ENCODE measurements around the gene PDE1C.
"Not testable (repeated sequence)": the region's sequence is repeated elsewhere in the genome, so short reads cannot be mapped to it uniquely, and the experiment has no call there.

Gene PDE1C

DNA sequence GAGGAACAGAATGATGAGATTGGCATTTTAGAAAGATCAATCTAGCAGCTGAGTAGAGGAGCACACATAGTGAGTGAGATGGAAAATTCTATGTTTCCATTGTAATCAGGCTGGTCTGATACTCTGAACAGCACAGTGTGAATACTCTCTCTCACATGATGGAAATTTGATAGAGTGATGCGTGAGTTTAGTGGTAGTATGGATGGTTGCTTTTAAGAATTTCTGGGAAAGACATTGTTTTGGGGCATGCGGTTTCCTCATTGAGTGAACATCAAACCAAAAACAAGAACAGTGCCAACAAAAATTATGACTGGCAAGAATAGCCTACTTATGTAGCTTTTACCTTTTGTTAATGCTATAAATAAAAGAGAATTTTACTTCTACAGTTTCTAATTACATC lies 183.2 kb downstream of the PDE1C start:
- no peak for DNase-seq

GRCh38 chr7:31885171-31885570 lies 185.0 kb downstream of the PDE1C start:
- DNase-seq = no peak

- no peak for DNase-seq
Measured at GRCh38 chr7:31883761-31884164, 186.4 kb downstream of the PDE1C start.

- DNase-seq = no peak
Measured at GRCh38 chr7:31882187-31882586, 188.0 kb downstream of the PDE1C start.

- no peak for DNase-seq
Measured at GRCh38 chr7:31878875-31879274, 191.3 kb downstream of the PDE1C start.

DNA sequence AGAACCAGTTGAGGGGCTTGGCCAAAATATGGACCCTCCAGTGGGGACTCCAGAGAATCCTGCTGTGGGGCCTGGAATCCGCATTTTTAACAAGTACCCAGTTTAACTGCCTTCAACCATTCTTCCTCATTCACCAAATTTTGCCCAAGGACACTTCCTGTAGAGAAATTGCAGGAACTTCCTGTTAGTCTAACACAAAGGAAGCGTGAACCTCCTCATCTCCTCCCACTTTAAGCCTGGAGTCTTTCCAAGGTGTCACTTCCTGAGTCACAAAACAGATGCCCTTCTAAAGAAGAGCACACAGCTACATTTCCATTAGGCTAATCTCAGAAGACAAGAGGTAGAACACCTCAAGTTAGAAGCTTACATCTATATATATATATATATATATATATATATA lies 194.8 kb downstream of the PDE1C start:
- no peak for DNase-seq

- no peak for DNase-seq
Measured at GRCh38 chr7:31874631-31875386, 195.4 kb downstream of the PDE1C start.

DNA sequence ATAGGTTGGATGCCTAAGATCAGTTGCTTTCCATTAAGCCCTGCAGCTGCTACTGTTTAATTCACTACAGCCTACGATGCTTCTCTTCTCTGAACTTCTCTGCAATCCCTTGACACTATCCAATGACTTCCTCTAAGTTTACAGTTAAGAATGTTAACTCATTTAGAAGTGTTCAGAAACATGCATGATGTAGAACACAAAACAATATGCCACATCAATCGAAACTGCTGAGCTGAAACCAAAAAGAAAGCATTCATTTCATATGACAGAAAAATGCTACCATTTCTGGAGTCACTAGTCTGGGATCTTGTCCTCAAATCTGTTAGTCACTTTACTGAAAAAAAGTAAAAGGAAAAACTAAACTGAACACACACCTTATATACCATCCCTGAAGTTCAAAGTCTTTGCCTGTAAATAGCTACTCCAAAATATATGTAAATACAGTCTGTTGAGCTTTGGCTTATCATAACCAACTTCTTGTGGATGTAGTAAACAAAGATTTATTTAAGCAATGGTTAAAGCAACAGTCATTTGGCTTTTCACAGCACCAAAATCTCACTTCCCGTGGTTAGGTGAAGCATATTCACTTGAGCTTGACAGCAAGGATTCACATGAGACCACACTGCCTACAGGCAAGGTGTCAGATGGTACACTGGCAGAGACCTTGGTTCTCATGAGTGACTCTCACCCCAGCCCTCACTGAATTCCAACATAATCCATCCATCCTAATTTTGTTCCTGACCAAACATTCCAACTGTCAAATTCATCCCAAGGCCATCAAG lies 196.2 kb downstream of the PDE1C start:
- no peak for DNase-seq

DNA sequence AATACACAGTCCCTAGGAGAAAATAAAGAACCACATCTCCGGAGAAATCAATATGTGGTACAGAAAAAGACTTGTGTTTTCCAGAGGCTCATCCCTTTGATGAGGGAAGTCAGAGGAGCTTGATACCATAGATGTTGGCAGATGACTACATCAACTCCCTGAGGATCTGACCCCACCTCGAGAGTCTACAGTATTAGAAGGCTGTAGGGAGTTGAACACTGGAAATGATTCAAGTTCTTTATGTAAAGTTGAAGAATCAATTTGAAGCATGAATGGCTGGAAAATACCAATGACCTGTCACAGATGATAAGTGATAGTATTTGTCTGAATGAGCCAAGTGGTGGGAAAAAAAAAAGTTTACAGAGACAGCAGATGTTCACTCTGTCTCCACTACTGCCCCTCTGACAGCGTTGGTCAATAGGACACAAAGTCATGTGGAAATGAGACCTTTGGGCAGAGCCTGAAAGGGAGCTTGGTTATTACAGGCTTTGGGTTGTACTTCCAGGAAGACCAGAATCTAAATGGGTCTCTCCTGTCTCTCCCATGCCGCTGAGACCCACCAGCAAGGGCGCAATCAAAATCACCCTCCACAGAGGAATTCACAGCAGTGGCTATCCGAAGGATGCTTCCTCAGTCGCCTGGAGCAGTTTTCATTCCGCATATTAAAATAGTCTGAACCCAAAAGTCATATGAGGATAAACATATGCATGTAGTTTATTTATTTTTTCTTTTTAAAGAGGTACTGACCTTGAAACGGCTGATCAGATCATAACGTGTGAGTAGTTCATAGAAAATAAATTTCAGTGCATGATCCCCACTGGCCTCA lies 197.4 kb downstream of the PDE1C start:
- no peak for DNase-seq

- DNase-seq = no peak
Measured at GRCh38 chr7:31864646-31865045, 205.6 kb downstream of the PDE1C start.

DNA sequence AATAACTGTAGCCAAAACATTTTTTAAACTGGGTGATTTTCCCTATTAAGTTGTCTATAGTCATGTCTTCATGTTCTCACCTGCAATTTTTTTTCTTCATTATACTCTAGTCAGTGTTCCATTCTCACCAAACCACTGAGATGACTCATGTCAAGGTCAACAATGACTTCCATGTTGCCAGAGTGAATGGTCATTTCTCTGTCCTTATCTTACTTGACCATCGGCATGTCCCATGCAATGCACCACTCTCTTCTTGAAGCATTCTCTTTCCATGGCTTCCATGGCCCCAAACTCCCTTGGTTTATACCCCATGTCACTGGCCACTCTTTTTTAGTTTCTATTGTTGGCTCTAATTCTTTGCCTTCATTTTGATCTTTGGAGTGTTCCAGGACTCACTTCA lies 209.3 kb downstream of the PDE1C start:
- DNase-seq = no peak

DNA sequence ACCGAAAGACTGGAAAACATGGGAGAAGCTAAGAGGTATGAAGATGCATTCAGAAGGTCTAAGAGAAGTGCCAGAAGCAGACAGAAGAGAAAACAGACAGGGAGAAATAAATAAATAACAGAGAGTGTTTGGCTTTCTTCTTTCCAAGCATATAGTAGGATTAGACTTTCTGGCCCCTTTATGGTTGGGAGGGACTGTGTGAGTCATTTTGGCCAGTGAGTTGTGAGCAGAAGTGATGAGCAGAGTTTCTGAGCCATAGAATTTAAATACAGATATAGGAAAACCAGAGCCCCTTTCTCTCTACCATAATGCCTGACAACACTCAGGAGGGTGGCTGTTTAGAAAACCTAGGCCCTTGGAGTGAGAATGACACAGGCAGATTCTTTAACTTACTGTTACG lies 212.2 kb downstream of the PDE1C start:
- DNase-seq = no peak

DNA sequence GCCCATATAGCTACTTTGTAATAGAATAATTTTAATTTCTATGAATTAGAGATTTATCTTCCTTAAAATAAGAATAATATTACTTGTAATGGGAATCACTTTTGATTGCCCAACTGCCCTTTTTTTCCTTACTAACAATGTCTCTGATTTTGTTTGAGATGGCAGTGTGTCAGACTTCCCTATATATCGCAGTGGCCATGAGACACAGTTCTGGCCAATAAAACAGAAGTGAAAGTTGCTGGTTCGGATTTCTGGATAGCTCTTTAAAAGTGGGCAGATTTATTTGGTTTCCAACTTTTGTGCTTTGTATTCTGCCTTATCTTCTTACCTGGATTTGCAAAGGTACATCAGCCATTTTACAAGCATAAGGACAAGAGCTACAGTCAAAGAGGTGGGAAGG lies 213.0 kb downstream of the PDE1C start:
- no peak for DNase-seq

GRCh38 chr7:31856337-31856736 lies 213.9 kb downstream of the PDE1C start:
- no peak for DNase-seq

GRCh38 chr7:31855530-31855929 lies 214.7 kb downstream of the PDE1C start:
- DNase-seq = no peak

- no peak for DNase-seq
Measured at GRCh38 chr7:31853380-31853779, 216.8 kb downstream of the PDE1C start.

DNA sequence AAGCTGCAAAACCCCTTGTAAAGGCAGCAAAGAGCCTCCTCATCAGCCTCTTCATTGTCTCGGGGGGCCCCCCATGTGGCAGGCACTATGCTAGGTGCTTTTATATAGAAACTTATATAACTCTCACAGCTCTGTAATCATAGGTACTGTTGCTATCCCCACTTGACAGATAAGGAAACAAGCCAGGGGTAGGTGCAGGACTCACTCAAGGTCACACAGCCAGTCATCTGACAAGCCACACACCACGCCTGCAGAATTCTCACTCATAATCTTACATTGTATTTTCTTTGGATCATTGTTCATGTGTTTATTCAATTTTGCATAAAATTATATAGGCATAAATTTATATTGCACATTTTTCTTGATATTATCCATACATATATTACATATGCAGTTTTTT lies 217.7 kb downstream of the PDE1C start:
- DNase-seq = no peak

DNA sequence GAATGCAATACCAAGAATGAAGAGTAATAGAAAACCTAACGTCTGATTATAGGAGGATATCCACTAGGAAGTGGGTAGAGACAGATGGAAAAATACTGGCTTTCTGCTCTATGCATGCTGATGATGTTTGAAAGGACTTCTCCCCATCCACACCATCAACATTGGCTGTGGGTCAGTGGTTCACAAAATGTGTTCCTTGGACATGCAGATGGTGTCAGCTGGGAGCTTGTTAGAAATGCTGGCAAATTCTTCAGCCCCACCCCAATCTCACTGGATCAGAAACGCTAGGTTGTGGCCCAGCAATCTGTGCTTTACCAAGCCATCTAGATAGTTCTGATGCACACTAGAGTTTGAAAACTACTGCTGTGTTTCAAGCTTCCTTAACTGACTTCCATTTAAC lies 219.1 kb downstream of the PDE1C start:
- DNase-seq = no peak

- DNase-seq = no peak
Measured at GRCh38 chr7:31850601-31851000, 219.6 kb downstream of the PDE1C start.

GRCh38 chr7:31850066-31850465 lies 220.1 kb downstream of the PDE1C start:
- DNase-seq = no peak

DNA sequence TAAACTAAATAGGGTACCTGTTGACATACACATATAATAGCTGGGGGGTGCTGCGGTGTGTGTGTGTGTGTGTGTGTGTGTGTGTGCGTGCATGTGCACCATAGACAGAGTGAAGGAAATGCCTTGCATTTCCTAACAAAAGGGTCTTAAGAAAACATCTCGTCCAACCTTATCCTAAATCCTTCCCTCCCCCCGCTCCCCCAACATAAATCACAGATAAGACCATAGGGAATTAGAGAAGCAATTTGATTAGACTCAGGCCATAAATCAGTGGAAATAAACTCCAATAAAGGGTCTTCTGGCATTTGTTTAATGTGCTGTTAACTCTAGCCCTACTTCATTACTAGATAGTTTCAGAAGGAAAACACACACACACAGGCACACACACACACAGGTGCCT lies 234.7 kb downstream of the PDE1C start:
- no peak for DNase-seq

- DNase-seq = not testable (repeated sequence)
Measured at GRCh38 chr7:31833625-31834024, 236.6 kb downstream of the PDE1C start.

DNA sequence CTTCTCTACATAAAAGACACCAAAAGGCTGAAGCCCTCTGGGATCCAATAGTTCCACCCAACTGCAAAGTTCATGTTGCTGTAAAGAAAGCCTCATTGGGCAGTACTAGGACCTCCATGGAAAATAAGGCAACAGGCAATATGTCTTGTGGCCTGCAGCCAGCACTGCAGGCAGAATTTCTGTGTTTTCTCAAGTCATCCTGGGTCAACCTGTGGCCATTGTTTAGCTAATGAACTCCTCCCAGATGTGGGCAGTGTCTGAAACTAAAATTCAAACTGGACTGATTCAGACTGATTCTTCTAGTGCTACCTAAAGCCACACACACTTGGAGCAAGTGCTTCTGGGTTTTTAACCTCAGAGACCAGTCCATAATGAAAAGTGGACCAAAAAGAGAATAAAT lies 241.7 kb downstream of the PDE1C start:
- no peak for DNase-seq

DNA sequence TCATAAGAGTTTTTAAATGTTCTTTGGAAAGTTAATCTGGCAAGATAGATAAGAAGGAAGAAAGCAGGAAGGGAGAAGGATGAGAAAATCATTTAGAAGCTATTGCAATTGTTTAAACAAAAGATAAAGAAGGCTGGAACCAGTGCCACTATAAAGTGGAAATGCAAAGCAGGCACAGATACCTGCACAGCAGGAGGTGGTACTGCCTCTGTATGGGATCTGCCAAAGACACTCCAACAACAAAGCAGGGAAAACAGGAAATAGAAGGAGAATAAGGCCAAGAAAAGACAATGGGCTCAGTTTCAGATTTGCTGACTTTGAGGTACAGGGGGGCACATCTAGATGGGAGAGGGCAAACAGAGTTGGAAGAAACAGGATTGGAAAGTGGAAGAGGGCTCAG lies 244.6 kb downstream of the PDE1C start:
- no peak for DNase-seq

Data from NCI-H1417 treated with DMSO at 0.1 percent for 48 hours (cell line).